Fibroblast of lung (primary cell): ENCODE data around the gene RTTN. TPM values are rescaled to one million over a fixed set of nuclear protein-coding genes. Genes with fewer than 3 reads are reported as not detected.
"Not testable (repeated sequence)": the region's sequence is repeated elsewhere in the genome, so short reads cannot be mapped to it uniquely, and the experiment has no call there.

Source experiments
- DNase-seq, 2 donors: peaks; one replicate each; pipeline versions ENCODE4 v3.0.0 to v3.0.0-alpha.2; 2010; ENCODE audit warnings: low read depth in 2 of 2
- H2AFZ ChIP-seq: 2 replicates; pipeline ENCODE4 v1.5.1; 2012; ENCODE audit warnings: low read length, control low read depth, inconsistent platforms
- H3K27ac ChIP-seq: 2 replicates; pipeline ENCODE4 v1.5.1; 2011; ENCODE audit warnings: low read length, control low read depth; ENCODE audit not compliant: insufficient read depth
- H3K27me3 ChIP-seq: 2 replicates; pipeline ENCODE4 v1.5.1; 2011; ENCODE audit warnings: mild to moderate bottlenecking, low read length; ENCODE audit not compliant: control insufficient read depth, insufficient read depth
- H3K36me3 ChIP-seq: 2 replicates; pipeline ENCODE4 v1.5.1; 2011; ENCODE audit warnings: low read length; ENCODE audit not compliant: control insufficient read depth, insufficient read depth
- H3K4me1 ChIP-seq: 2 replicates; pipeline ENCODE4 v1.5.1; 2011; ENCODE audit warnings: low read length; ENCODE audit not compliant: control insufficient read depth, insufficient read depth; ENCODE audit errors: extremely low read depth
- H3K4me2 ChIP-seq: 2 replicates; pipeline ENCODE4 v1.5.1; 2011; ENCODE audit warnings: low read length, control low read depth; ENCODE audit not compliant: insufficient read depth; ENCODE audit errors: extremely low read depth
- H3K4me3 ChIP-seq, 4 experiments: fragments of 200-600 bp in 1 of 4; sonication (generic) in 1 of 4; replicated peaks in 1 of 4; 2 replicates each; pipeline ENCODE4 v1.5.1; 2011 to 2016; ENCODE audit warnings: low read length in 4 of 4, low read depth in 3 of 4, mild to moderate bottlenecking in 3 of 4, control low read depth in 2 of 4, inconsistent platforms in 1 of 4, mixed read lengths in 1 of 4; ENCODE audit not compliant: insufficient read depth in 1 of 4; ENCODE audit errors: control extremely low read depth in 1 of 4
- H3K79me2 ChIP-seq: 2 replicates; pipeline ENCODE4 v1.5.1; 2012; ENCODE audit warnings: mild to moderate bottlenecking, low read length, inconsistent platforms; ENCODE audit not compliant: control insufficient read depth, insufficient read depth
- H3K9ac ChIP-seq: 2 replicates; pipeline ENCODE4 v1.5.1; 2011; ENCODE audit warnings: mild to moderate bottlenecking, low read length, control low read depth; ENCODE audit not compliant: insufficient read depth
- H3K9me3 ChIP-seq: 2 replicates; pipeline ENCODE4 v1.5.1; 2012; ENCODE audit warnings: low read depth, low read length; ENCODE audit not compliant: control insufficient read depth, insufficient read depth
- H4K20me1 ChIP-seq: 2 replicates; pipeline ENCODE4 v1.5.1; 2011; ENCODE audit warnings: low read length; ENCODE audit not compliant: control insufficient read depth, insufficient read depth; ENCODE audit errors: extremely low read depth
- EZH2 ChIP-seq: IDR thresholded peaks from 2 replicates; pipeline ENCODE4 v1.5.1; 2012; ENCODE audit warnings: low read length, control low read depth, mild to moderate bottlenecking; ENCODE audit errors: missing control alignments
- polyA plus RNA-seq, 2 donors: library from polyadenylated mRNA; depleted of rRNA in 1 of 2; stranded (reverse) in 1 of 2; unstranded in 1 of 2; fragments of >200 nt; gene quantifications; 2 replicates each; pipeline ENCODE4 v1.2.1, GENCODE V29; 2011 to 2012; ENCODE audit warnings: missing spikeins in 1 of 2
- total RNA-seq: library from RNA; depleted of rRNA; stranded (reverse); fragments of >200 nt; gene quantifications from 2 replicates; pipeline ENCODE4 v1.2.1, GENCODE V29; 2014
- TF ChIP-seq, protein P1 (sequence below), 2 donors: IDR thresholded peaks in 1 of 2; conservative IDR thresholded peaks in 1 of 2; 1 replicate in 1 of 2; 2 replicates in 1 of 2; pipeline ENCODE4 v1.5.1; 2011 to 2012; ENCODE audit warnings: low read length in 2 of 2, control low read depth in 1 of 2, inconsistent platforms in 1 of 2, low read depth in 1 of 2, mild to moderate bottlenecking in 1 of 2

Gene RTTN
- total and polyA plus RNA-seq, 2 donors (not counting 1 experiment from before 2014, with no cell fraction given), result 5.4 to 19.0 TPM

- Histone ChIP-seq H3K4me2 (no peak overlapping the region), H3K79me2 (no peaks in the 10 kb centered on the region), H3K9ac (no peak overlapping the region), H3K27ac (no peak overlapping the region), H3K4me3 (no peak overlapping the region), H2AFZ (no peak overlapping the region), H4K20me1 (no peaks in the 10 kb centered on the region), H3K27me3 (no peaks in the 10 kb centered on the region), H3K9me3 (no peaks in the 10 kb centered on the region), H3K4me1 (no peaks in the 10 kb centered on the region), H3K36me3 (no peaks in the 10 kb centered on the region)
- DNase-seq, result no peak
- no peak for TF ChIP-seq EZH2
- TF ChIP-seq, protein P1, sequence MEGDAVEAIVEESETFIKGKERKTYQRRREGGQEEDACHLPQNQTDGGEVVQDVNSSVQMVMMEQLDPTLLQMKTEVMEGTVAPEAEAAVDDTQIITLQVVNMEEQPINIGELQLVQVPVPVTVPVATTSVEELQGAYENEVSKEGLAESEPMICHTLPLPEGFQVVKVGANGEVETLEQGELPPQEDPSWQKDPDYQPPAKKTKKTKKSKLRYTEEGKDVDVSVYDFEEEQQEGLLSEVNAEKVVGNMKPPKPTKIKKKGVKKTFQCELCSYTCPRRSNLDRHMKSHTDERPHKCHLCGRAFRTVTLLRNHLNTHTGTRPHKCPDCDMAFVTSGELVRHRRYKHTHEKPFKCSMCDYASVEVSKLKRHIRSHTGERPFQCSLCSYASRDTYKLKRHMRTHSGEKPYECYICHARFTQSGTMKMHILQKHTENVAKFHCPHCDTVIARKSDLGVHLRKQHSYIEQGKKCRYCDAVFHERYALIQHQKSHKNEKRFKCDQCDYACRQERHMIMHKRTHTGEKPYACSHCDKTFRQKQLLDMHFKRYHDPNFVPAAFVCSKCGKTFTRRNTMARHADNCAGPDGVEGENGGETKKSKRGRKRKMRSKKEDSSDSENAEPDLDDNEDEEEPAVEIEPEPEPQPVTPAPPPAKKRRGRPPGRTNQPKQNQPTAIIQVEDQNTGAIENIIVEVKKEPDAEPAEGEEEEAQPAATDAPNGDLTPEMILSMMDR (conservative IDR thresholded peaks at IDR 0.05 in 1 of 2, IDR thresholded peaks at IDR 0.05 in 1 of 2; ENCODE audit: low read depth in 1 of 2, low read length in 2 of 2), result no peak
Observed at GRCh38 chr18:69978732-69979715, 226.5 kb downstream of the RTTN start.

GRCh38 chr18:69975294-69975693, 230.2 kb downstream of the RTTN start:
- H3K9me3 ChIP-seq, H4K20me1 ChIP-seq, H3K4me2 ChIP-seq, H2AFZ ChIP-seq, H3K4me3 ChIP-seq, H3K4me1 ChIP-seq, H3K36me3 ChIP-seq, H3K27me3 ChIP-seq, H3K79me2 ChIP-seq, H3K27ac ChIP-seq, DNase-seq, H3K9ac ChIP-seq: not testable (repeated sequence)

- H2AFZ ChIP-seq, result no peak overlapping the region
- H3K27ac ChIP-seq, result no peak overlapping the region
- no peaks in the 10 kb centered on the region for H3K4me1 ChIP-seq
- no peak overlapping the region for H3K4me2 ChIP-seq
- no peak overlapping the region for H3K4me3 ChIP-seq
- H3K9ac ChIP-seq, result no peak overlapping the region
- DNase-seq, result peak; percentile 38 to 47
- H3K36me3 ChIP-seq, result no peaks in the 10 kb centered on the region
- TF ChIP-seq, protein P1 (conservative IDR thresholded peaks at IDR 0.05 in 1 of 2, IDR thresholded peaks at IDR 0.05 in 1 of 2; ENCODE audit: low read depth in 1 of 2, low read length in 2 of 2), result no peak
- no peak for TF ChIP-seq EZH2
- no peaks in the 10 kb centered on the region for H3K27me3 ChIP-seq
- H3K79me2 ChIP-seq, result no peaks in the 10 kb centered on the region
- no peaks in the 10 kb centered on the region for H3K9me3 ChIP-seq
- no peaks in the 10 kb centered on the region for H4K20me1 ChIP-seq
Observed at GRCh38 chr18:69974365-69974764, 231.1 kb downstream of the RTTN start.
